Measurements from ENCODE around the gene NPLOC4.

The NPLOC4 gene

DNA sequence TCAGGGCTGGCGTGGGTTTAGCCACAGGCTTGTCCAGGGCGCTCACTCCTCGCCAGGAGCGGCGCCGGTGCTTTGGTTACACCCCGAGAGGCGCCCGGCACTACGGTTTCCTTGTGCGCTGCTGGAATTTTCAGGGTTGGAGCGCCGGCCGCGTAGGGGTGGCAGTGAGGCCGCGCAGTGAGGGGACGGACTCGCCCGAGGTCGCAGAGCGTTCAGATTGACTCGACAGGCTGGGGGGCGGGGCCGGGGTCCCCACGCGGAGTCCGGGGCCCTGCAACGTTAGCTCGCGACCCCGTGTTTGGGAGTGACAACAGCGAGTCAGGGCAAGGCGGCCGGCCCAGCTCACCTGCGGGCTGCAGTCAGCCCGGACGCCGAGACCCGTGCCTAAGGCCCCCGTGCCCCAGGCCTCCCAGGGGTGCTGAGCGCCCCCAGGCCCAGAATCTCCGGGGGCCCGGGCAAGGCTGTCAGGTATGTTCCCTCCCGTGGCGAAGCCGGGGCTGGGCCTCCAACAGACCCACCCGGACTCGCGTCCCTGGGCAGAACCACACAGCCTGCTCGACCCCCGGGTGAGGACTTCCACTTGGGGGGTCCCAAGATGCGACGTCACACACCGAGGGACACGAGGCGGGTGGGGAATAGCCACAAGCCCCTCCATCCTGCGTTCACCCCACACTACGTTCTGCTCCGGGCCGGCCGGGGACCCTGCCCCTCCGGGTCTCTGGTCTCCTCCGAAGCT is 123.0 kb downstream of the NPLOC4 start:
- Histone ChIP-seq H3K36me3 (ENCODE audit: control insufficient read depth, insufficient read depth, low read length) (peaks cover 33% of the 10 kb centered on the region), H3K9ac (ENCODE audit: low read depth, low read length) (peak overlapping the region; percentile 86), H3K4me1 (ENCODE audit: control insufficient read depth, insufficient read depth, low read length) (peaks cover 14% of the 10 kb centered on the region), H3K4me3 (ENCODE audit: low read depth, low read length) (peak overlapping the region; percentile 74), H3K27me3 (ENCODE audit: control insufficient read depth, insufficient read depth, low read length) (peaks cover 9% of the 10 kb centered on the region), H3K9me3 (ENCODE audit: control insufficient read depth, insufficient read depth, low read length) (no peaks in the 10 kb centered on the region), H3K27ac (ENCODE audit: low read depth, low read length) (peak overlapping the region; percentile 97)

DNA sequence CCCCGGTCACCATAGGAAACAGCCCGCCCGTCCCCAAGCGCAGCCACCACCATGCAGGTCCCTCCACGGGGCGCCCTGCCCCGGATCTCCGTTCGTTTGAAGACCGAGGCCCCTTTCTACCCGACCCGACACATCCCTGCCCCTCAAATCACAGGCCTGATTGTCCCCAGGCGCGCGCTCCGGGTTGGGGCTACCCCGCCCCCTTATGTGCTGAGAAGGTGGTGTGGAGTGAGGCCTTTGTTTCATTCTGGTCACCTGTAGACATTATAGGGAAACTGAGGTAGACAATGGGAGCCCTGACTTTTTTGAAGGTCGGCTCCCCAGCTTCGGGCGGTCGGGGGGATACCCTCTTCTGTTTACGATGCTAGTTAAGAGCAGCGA is 123.5 kb downstream of the NPLOC4 start:
- Histone ChIP-seq H3K4me1 (ENCODE audit: control insufficient read depth, insufficient read depth, low read length) (peaks cover 14% of the 10 kb centered on the region), H3K9me3 (ENCODE audit: control insufficient read depth, insufficient read depth, low read length) (no peaks in the 10 kb centered on the region), H3K27me3 (ENCODE audit: control insufficient read depth, insufficient read depth, low read length) (peaks cover 4% of the 10 kb centered on the region), H3K27ac (ENCODE audit: low read depth, low read length) (peak overlapping the region; percentile 97), H3K36me3 (ENCODE audit: control insufficient read depth, insufficient read depth, low read length) (peaks cover 35% of the 10 kb centered on the region), H3K4me3 (ENCODE audit: low read depth, low read length) (peak overlapping the region; percentile 74), H3K9ac (ENCODE audit: low read depth, low read length) (peak overlapping the region; percentile 86)

DNA sequence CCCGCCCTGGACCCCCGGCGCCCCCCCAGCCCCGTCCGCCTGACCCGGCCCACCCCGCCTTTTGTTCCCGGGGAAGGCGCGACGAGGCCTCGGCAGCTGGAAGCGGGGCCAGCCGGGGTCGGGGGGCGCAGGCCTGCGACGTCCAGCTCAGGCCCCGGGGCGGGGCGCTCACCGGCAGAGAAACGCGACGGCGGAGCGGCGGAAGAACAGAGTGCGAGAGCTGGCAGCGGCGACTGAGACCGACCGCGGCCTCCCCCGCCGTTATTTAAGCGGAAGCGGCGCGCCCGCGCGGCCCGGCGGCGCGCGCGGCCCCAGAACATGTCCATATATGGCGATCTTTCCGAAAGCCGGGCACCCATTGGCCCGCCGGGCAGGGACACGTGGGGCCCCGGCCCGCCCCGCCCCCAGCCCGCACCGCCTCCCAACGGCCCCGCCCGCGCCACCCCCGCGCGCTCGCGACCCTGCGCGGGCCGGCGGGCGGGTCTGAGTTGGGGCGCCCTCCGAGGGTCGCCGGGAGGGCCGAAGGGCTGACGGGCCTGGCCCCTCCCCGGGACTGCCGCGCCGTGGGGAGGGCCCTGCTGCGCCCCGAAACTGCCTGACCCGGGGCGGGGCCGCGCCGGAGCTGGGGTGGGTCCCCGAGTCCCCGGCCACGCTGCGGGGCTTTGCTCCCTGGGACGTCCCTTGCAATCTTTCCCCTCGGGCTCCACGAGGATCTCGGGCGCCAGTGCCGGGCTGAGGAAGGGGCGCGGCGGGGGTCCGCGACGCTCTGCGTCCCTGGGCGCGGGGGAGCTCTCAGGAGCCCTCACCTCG is 124.1 kb downstream of the NPLOC4 start, which contains the start of gene ACTG1:
Gene ACTG1, minus strand, starts transcription at position 238 of the 810 bp plus-strand sequence. CDS start 445 bp downstream, outside the sequence.
- peak within 1 kb of the TSS; percentile 98 for H3K9ac ChIP-seq (ENCODE audit: low read depth, low read length)
- H3K27me3 ChIP-seq (ENCODE audit: control insufficient read depth, insufficient read depth, low read length): no peaks in the 10 kb centered on the region
- peaks cover 9% of the 10 kb centered on the region for H3K4me1 ChIP-seq (ENCODE audit: control insufficient read depth, insufficient read depth, low read length)
- H3K36me3 ChIP-seq (ENCODE audit: control insufficient read depth, insufficient read depth, low read length): peaks cover 35% of the 10 kb centered on the region
- H3K4me3 ChIP-seq (ENCODE audit: low read depth, low read length): peak within 1 kb of the TSS; percentile 97
- peak within 1 kb of the TSS; percentile 97 for H3K27ac ChIP-seq (ENCODE audit: low read depth, low read length)
- H3K9me3 ChIP-seq (ENCODE audit: control insufficient read depth, insufficient read depth, low read length): no peaks in the 10 kb centered on the region

DNA sequence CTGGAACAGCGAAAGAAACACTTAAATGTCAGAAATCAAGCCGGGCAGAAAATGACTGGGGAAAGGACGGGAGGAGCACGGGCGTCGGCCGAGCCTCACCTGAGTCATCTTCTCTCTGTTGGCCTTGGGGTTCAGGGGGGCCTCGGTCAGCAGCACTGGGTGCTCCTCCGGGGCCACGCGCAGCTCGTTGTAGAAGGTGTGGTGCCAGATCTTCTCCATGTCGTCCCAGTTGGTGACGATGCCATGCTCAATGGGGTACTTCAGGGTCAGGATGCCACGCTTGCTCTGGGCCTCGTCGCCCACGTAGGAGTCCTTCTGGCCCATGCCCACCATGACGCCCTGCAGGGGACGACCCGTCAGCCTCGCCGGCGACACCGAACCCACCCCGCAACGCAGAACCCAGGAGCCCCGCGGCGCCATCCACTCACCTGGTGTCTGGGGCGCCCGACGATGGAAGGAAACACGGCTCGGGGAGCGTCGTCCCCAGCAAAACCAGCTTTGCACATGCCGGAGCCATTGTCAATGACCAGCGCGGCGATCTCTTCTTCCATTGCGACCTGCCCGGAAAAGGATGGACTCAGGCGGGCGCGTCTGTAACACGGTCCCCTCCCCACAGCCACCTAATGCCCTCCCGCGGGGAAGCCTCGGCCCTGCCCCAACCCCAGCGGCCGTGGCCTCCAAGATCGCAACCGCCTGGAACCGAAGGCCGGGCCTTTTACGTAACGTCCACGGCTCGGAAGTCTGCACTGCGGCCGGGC is 124.9 kb downstream of the NPLOC4 start:
- H3K27ac ChIP-seq (ENCODE audit: low read depth, low read length): peak overlapping the region; percentile 90
- H3K9me3 ChIP-seq (ENCODE audit: control insufficient read depth, insufficient read depth, low read length): no peaks in the 10 kb centered on the region
- H3K27me3 ChIP-seq (ENCODE audit: control insufficient read depth, insufficient read depth, low read length): no peaks in the 10 kb centered on the region
- H3K9ac ChIP-seq (ENCODE audit: low read depth, low read length): peak overlapping the region; percentile 98
- peak overlapping the region; percentile 97 for H3K4me3 ChIP-seq (ENCODE audit: low read depth, low read length)
- H3K36me3 ChIP-seq (ENCODE audit: control insufficient read depth, insufficient read depth, low read length): peaks cover 35% of the 10 kb centered on the region
- H3K4me1 ChIP-seq (ENCODE audit: control insufficient read depth, insufficient read depth, low read length): peaks cover 8% of the 10 kb centered on the region

DNA sequence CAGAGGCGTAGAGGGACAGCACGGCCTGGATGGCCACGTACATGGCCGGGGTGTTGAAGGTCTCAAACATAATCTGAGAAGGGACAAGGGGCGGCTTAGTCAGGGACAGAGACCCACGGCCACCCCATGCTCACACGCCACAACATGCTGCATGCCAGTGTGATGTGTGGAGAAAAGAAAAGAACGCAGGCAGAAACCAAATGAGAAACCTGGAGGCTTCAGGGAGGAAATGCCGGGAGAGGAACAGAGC is 125.4 kb downstream of the NPLOC4 start:
- H3K27ac ChIP-seq (ENCODE audit: low read depth, low read length): peak overlapping the region; percentile 90
- peak overlapping the region; percentile 97 for H3K4me3 ChIP-seq (ENCODE audit: low read depth, low read length)
- peak overlapping the region; percentile 98 for H3K9ac ChIP-seq (ENCODE audit: low read depth, low read length)
- H3K9me3 ChIP-seq (ENCODE audit: control insufficient read depth, insufficient read depth, low read length): no peaks in the 10 kb centered on the region
- peaks cover 35% of the 10 kb centered on the region for H3K36me3 ChIP-seq (ENCODE audit: control insufficient read depth, insufficient read depth, low read length)
- peaks cover 8% of the 10 kb centered on the region for H3K4me1 ChIP-seq (ENCODE audit: control insufficient read depth, insufficient read depth, low read length)
- no peaks in the 10 kb centered on the region for H3K27me3 ChIP-seq (ENCODE audit: control insufficient read depth, insufficient read depth, low read length)

DNA sequence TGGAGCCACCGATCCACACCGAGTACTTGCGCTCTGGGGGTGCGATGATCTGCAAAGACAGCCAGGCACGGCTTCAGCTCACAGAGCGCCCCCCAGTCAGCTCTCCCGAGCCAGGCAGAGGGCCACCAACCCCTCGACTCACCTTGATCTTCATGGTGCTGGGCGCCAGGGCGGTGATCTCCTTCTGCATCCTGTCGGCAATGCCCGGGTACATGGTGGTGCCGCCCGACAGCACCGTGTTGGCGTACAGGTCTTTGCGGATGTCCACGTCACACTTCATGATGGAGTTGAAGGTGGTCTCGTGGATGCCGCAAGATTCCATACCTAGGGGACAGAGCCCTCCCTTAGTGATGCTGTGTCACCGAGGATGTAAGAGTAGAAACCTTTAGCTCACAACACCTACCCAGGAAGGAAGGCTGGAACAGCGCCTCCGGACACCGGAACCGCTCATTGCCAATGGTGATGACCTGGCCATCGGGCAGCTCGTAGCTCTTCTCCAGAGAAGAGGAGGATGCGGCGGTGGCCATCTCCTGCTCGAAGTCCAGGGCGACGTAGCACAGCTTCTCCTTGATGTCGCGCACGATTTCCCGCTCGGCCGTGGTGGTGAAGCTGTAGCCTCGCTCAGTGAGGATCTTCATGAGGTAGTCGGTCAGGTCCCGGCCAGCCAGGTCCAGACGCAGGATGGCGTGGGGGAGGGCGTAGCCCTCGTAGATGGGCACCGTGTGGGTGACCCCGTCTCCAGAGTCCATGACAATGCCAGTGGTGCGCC is 125.9 kb downstream of the NPLOC4 start:
- peak overlapping the region; percentile 90 for H3K27ac ChIP-seq (ENCODE audit: low read depth, low read length)
- H3K4me1 ChIP-seq (ENCODE audit: control insufficient read depth, insufficient read depth, low read length): peaks cover 3% of the 10 kb centered on the region
- H3K4me3 ChIP-seq (ENCODE audit: low read depth, low read length): peak overlapping the region; percentile 97

DNA sequence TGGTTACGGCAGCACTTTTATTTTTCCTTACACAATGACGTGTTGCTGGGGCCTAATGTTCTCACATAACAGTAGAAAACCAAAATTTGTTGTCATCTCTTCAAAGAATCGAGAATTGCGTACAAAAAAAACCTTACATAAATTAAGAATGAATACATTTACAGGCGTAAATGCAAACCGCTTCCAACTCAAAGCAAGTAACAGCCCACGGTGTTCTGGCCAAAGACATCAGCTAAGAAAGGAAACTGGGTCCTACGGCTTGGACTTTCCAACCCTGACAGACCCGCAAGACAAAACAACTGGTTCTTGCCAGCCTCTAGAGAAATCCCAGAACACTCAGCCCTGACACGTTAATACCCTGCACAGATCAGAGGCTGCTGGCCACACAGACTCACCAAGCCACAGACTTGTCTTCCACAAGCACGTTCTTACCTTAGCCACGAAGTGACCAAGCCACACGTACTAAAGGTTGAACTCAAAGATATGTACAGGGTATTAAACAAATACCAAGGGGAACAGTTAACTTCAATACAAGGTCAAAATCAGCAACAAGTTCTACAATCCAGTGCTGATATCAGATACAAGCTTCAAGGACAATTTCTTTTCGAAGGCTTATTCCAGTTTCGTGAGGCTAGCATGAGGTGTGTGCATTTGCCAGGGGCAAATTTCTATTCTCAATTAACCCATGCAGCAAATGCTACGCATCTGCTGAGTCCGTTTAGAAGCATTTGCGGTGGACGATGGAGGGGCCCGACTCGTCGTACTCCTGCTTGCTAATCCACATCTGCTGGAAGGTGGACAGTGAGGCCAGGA is 126.7 kb downstream of the NPLOC4 start:
- Histone ChIP-seq H3K9ac (ENCODE audit: low read depth, low read length) (peak overlapping the region; percentile 98), H3K27ac (ENCODE audit: low read depth, low read length) (peak overlapping the region; percentile 90)

More for the DNA sequence above, 125.9 kb downstream of the NPLOC4 start:
- H3K9me3 ChIP-seq (ENCODE audit: control insufficient read depth, insufficient read depth, low read length): no peaks in the 10 kb centered on the region
- H3K36me3 ChIP-seq (ENCODE audit: control insufficient read depth, insufficient read depth, low read length): peaks cover 35% of the 10 kb centered on the region
- peak overlapping the region; percentile 98 for H3K9ac ChIP-seq (ENCODE audit: low read depth, low read length)
- no peaks in the 10 kb centered on the region for H3K27me3 ChIP-seq (ENCODE audit: control insufficient read depth, insufficient read depth, low read length)

DNA sequence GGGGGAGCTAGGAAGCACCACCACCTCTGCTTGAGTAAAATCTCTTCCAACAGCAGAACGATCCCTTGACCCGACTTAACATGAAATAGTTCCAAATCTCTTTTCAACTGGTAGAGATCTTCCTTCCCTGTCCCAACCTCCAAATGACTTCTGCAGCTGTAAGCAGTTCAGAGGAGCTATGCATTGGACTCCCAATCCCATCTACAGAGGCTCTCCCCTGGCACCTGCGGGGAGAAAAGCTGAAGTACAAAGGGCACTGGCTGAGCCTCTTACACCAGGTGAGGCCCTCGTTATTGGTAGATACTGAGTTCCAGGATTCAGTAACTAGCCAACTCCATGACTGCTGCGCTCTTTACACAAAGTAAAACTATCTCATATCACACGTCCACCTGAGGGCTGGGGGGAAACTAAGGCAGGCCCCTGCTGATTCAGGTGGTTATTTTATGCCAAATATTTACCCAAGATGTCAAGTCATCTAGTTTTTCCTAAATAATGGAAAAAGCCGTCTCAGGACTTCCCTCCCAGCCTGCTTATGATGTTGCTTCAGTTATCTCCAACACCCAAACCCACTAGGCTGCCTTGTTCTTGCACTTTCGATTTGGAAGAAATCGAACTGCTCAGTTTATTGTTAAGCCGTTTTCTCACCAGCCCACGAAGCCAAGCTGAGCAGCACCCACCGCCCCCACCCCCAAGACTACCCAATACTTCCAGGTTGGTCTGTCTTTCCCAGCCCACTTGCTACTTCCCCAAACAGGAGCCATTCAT is 127.5 kb downstream of the NPLOC4 start:
- Histone ChIP-seq H3K9me3 (ENCODE audit: control insufficient read depth, insufficient read depth, low read length) (no peaks in the 10 kb centered on the region), H3K9ac (ENCODE audit: low read depth, low read length) (peak overlapping the region; percentile 98), H3K4me1 (ENCODE audit: control insufficient read depth, insufficient read depth, low read length) (no peaks in the 10 kb centered on the region), H3K27ac (ENCODE audit: low read depth, low read length) (peak overlapping the region; percentile 90), H3K4me3 (ENCODE audit: low read depth, low read length) (peak overlapping the region; percentile 97), H3K36me3 (ENCODE audit: control insufficient read depth, insufficient read depth, low read length) (peaks cover 35% of the 10 kb centered on the region), H3K27me3 (ENCODE audit: control insufficient read depth, insufficient read depth, low read length) (no peaks in the 10 kb centered on the region)

More for the DNA sequence above, 126.7 kb downstream of the NPLOC4 start:
- peaks cover 35% of the 10 kb centered on the region for H3K36me3 ChIP-seq (ENCODE audit: control insufficient read depth, insufficient read depth, low read length)
- no peaks in the 10 kb centered on the region for H3K4me1 ChIP-seq (ENCODE audit: control insufficient read depth, insufficient read depth, low read length)
- H3K9me3 ChIP-seq (ENCODE audit: control insufficient read depth, insufficient read depth, low read length): no peaks in the 10 kb centered on the region
- H3K27me3 ChIP-seq (ENCODE audit: control insufficient read depth, insufficient read depth, low read length): no peaks in the 10 kb centered on the region
- H3K4me3 ChIP-seq (ENCODE audit: low read depth, low read length): peak overlapping the region; percentile 97

DNA sequence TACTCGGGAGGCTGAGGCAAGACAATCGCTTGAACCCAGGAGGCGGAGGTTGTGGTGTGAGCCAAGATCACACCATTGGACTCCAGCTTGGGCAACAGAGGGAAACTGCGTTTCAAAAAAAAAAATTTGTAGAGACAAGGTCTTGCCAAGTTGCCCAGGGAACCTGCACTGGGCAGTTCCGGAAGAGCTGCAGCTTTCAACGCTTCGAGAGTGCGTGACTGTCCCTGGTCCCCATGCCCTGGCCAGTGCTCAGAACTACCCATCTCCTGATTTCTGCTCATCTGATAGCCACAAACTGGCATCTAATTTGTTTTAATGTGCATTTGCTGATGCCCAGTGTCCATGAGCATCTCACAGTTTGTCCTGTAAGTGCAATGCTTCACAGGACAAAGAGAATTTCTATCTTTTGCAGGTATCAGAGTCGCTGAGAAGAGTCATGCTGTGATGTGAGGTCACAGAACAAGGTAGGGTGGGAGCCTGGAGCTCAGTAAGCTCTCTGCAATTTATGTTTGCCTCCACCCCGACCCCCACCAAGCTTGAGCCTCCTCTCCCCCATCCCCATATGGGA is 128.2 kb downstream of the NPLOC4 start:
- Histone ChIP-seq H3K9ac (ENCODE audit: low read depth, low read length) (no peak overlapping the region), H3K9me3 (ENCODE audit: control insufficient read depth, insufficient read depth, low read length) (no peaks in the 10 kb centered on the region), H3K4me3 (ENCODE audit: low read depth, low read length) (peak overlapping the region; percentile 97), H3K4me1 (ENCODE audit: control insufficient read depth, insufficient read depth, low read length) (no peaks in the 10 kb centered on the region), H3K36me3 (ENCODE audit: control insufficient read depth, insufficient read depth, low read length) (peaks cover 35% of the 10 kb centered on the region), H3K27ac (ENCODE audit: low read depth, low read length) (peak overlapping the region; percentile 90), H3K27me3 (ENCODE audit: control insufficient read depth, insufficient read depth, low read length) (no peaks in the 10 kb centered on the region)
